Epithelial cell of esophagus (primary cell): ENCODE measurements around the gene CNIH4.

Experiments used
- DNase-seq: peaks from one replicate; pipeline ENCODE4 v3.0.0; 2010; ENCODE audit warnings: low read depth
- H3K4me3 ChIP-seq: 2 replicates; pipeline ENCODE4 v1.5.1; 2011; ENCODE audit warnings: mild to moderate bottlenecking, low read length, control low read depth
- CTCF ChIP-seq: IDR thresholded peaks from 2 replicates; pipeline ENCODE4 v1.5.1; 2011; ENCODE audit warnings: low read depth, mild to moderate bottlenecking, low read length, control low read depth, inconsistent platforms; ENCODE audit not compliant: insufficient read depth; ENCODE audit errors: missing control alignments

The CNIH4 gene

GRCh38 chr1:224387302-224387912, 30.7 kb downstream of the CNIH4 start:
- no peak overlapping the region for H3K4me3 ChIP-seq
- no peak for DNase-seq
- TF ChIP-seq CTCF = no peak

GRCh38 chr1:224387943-224388342, 31.3 kb downstream of the CNIH4 start:
- no peak for DNase-seq
- H3K4me3 ChIP-seq = no peak overlapping the region
- no peak for TF ChIP-seq CTCF

- no peak for TF ChIP-seq CTCF
- H3K4me3 ChIP-seq = no peak overlapping the region
- DNase-seq = no peak
Measured at GRCh38 chr1:224390517-224390916, 33.8 kb downstream of the CNIH4 start.

GRCh38 chr1:224392411-224393249, 36.0 kb downstream of the CNIH4 start:
- TF ChIP-seq CTCF = no peak
- no peak for DNase-seq
- H3K4me3 ChIP-seq = no peak overlapping the region

- TF ChIP-seq CTCF = no peak
- no peak overlapping the region for H3K4me3 ChIP-seq
- no peak for DNase-seq
Measured at GRCh38 chr1:224393294-224393693, 36.6 kb downstream of the CNIH4 start.

- DNase-seq = no peak
- H3K4me3 ChIP-seq = no peak overlapping the region
- no peak for TF ChIP-seq CTCF
Measured at GRCh38 chr1:224399887-224400286, 43.2 kb downstream of the CNIH4 start.
